Measurements from ENCODE around the gene SNX19.

GRCh38 chr11:130866831-130867230, 49.4 kb downstream of the SNX19 start:
- TF ChIP-seq, protein P1, sequence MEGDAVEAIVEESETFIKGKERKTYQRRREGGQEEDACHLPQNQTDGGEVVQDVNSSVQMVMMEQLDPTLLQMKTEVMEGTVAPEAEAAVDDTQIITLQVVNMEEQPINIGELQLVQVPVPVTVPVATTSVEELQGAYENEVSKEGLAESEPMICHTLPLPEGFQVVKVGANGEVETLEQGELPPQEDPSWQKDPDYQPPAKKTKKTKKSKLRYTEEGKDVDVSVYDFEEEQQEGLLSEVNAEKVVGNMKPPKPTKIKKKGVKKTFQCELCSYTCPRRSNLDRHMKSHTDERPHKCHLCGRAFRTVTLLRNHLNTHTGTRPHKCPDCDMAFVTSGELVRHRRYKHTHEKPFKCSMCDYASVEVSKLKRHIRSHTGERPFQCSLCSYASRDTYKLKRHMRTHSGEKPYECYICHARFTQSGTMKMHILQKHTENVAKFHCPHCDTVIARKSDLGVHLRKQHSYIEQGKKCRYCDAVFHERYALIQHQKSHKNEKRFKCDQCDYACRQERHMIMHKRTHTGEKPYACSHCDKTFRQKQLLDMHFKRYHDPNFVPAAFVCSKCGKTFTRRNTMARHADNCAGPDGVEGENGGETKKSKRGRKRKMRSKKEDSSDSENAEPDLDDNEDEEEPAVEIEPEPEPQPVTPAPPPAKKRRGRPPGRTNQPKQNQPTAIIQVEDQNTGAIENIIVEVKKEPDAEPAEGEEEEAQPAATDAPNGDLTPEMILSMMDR (IDR thresholded peaks at IDR 0.05; ENCODE audit: poor library complexity, severe bottlenecking) = no peak
- no peak for TF ChIP-seq EZH2 (IDR thresholded peaks at IDR 0.05; ENCODE audit: borderline replicate concordance, insufficient read depth, low read length, poor library complexity, severe bottlenecking)
